ENCODE results near the gene ITPR2.
"Not testable (repeated sequence)": the region's sequence is repeated elsewhere in the genome, so short reads cannot be mapped to it uniquely, and the experiment has no call there.

Gene ITPR2

DNA sequence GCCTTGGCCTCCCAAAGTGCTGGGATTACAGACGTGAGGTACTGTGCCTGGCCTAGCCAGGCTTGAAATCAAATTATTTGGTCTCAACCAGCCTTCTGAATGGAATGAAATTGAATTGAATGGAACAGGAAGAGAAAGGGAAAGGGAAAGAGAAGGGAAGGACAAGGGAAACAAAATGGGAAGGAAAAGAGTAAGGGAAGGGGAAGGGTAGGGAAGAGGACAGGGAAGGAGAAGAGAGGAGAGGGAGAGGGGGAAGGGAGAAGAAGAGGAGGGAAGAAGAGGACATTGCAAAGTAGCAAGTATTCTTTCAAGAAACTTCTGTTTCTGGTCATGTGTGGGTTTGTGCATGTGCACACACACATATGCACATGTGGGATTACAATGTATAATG lies 97.8 kb downstream of the ITPR2 start:
- no peak for DNase-seq (ENCODE audit: extremely low read depth in 1 of 2, low read depth in 1 of 2)

DNA sequence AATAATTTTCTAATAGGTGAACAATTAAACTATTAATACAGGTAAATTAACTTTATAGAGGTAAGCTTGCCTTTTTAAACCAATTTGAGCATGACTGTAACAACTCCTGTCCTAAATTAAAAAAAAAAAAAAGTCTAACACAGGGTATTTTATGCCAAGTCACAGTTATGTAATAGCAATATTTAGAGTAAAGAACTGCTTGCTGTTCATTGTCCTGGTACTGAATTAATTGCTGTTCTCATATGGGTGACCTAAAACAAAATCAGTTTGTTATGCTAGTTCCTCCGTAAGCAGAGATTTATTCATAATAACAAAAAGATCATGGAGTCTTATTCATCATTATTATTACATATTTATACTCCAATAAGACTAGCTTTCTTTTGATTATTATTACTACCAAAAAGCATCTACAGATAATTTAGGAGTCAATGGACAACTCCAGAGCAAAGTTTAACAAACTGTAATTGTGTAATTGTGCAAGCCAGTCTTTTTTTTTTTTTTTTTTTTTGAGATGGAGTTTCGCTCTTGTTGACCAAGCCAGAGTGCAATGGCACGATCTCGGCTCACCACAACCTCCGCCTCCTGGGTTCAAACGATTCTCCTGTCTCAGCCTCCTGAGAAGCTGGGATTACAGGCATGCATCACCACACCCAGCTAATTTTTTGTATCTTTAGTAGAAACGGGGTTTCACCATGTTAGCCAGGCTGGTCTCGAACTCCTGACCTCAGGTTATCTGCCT lies 98.3 kb downstream of the ITPR2 start:
- DNase-seq (ENCODE audit: extremely low read depth in 1 of 2, low read depth in 1 of 2): no peak

DNA sequence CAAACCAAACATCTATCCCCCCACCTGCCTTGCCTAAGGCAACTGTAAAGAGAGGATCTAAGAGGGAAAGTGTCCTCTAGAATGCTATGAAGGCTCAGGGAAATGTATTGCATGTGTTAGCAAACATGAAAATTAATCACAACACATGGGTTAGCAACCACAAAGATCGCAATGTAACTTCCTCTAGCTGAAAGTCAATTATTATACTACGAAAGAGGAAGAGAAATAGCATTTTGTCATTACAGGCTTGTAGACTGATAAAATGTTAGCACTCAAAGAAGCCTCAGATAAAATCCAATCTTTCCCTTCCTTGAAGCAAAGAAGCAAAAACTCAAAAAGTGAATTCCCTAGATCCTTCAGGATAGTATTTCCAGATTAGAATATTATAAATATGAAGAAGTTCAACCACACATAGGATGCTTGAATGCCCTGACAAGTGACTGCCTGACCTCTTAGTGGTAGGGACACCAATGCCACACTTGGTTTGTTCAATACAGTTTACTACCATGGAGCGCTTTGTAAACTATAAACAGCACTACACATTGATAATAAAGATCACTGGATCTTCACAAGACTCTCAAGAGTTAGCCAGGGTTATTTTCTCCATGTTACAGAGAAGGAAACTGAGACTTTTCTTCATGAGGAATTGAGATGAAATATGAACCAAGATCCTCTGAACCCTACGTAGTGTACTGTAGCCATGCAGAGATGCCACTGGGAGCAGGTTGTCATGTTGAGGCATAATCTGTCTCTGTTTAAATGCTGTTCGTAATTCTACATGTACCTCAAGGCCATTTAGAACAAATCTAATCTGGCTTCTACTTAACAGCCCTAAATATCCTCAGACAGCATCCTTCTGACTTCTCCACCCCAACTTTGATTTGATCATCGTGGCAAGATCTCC lies 100.7 kb downstream of the ITPR2 start:
- no peak for DNase-seq (ENCODE audit: extremely low read depth in 1 of 2, low read depth in 1 of 2)

DNA sequence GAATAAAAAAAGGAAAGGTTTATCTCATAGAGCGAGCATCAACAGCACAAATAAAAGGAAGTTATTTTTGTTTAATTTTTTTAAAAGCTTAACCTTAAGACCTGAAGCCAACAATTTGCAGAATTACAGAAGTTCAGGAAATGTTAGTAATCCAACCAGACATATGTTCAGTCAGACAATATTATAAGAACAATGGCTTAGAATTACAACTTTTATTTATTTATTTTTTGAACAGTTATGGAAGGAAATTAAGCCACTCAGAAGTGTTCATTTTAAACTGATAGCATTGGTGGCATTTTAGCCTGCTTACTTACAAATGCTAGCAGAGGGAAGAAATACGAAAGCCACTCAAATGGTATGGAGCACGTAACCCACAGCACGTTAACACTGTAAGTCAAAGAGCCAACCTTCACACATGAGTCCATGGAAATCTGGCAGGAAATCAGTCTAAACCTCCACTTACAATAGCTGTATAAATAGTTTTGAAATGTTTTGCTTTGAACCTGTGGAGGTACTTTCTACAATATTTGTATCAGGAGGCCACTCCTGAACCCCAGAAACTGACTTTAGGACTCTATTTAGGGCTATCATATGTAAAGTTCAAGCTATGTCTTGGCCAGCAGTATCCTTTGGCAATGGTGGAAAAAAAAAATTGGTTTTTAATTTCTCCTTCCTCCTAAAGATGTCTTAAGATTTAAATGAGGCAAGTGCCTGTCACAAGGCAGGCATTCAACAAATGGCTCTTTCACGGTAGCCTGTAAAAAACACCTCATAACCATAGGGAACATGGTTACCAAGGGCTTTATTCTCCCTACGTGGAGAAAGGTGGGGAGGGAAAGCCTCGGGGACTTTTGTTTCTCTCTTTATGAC lies 102.3 kb downstream of the ITPR2 start:
- DNase-seq (ENCODE audit: extremely low read depth in 1 of 2, low read depth in 1 of 2): no peak

DNA sequence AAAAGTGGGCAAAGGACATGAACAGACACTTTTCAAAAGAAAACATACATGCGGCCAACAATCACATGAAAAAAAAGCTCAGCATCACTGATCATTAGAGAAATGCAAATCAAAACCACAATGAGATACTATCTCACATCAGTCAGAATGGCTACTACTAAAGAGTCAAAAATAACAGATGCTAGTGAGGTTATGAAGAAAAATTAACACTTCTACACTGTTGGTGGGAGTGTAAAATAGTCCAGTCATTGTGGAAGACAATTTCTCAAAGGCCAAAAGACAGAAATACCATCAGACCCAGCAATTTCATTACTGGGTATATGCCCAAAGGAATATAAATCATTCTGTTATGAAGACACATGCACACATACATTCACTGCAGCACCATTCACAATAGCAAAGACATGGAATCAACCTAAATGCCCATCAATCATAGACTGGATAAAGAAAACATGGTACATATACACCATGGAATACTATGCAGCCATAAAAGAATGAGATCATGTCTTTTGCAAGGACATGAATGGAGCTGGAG lies 103.8 kb downstream of the ITPR2 start:
- not testable (repeated sequence) for DNase-seq (ENCODE audit: extremely low read depth in 1 of 2, low read depth in 1 of 2)

DNA sequence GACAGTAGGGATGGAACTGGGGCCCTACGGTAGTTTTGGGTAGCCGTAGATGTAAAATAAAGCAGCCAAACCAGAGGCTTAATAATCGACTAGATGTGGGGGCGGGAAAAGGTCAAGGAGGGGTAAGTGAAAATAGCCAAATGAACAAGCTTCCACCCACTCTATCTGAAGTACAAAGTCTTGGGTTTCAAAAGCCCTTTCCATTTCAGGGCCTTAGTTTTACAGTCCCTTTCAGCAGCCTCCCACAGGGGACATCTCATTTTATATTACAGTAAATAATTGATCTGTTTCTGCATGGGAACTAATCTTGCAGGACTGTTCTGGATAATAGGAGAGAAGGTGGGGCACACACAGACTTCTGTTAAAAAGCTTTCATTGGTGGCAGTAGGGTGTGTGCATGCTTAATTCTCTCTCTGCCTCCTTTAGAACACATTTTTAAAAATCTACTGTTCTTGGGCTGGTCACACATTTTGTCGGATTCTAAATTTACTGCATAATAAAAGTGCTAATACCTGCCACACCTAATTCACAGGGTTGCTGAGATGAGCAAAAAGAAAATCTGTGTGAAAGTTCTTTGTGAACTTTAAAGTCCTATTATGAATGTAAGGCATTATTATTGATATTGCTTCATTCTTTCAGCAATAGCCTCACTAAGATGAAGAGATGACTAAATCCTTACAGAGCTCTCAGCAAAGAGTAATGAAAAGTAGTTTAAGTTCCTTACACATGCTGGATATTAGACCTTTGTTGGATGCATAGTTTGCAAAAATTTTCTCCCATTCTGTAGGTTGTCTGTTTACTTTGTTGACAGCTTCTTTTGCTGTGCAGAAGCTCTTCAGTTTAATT lies 104.6 kb downstream of the ITPR2 start:
- DNase-seq (ENCODE audit: extremely low read depth in 1 of 2, low read depth in 1 of 2): no peak

DNA sequence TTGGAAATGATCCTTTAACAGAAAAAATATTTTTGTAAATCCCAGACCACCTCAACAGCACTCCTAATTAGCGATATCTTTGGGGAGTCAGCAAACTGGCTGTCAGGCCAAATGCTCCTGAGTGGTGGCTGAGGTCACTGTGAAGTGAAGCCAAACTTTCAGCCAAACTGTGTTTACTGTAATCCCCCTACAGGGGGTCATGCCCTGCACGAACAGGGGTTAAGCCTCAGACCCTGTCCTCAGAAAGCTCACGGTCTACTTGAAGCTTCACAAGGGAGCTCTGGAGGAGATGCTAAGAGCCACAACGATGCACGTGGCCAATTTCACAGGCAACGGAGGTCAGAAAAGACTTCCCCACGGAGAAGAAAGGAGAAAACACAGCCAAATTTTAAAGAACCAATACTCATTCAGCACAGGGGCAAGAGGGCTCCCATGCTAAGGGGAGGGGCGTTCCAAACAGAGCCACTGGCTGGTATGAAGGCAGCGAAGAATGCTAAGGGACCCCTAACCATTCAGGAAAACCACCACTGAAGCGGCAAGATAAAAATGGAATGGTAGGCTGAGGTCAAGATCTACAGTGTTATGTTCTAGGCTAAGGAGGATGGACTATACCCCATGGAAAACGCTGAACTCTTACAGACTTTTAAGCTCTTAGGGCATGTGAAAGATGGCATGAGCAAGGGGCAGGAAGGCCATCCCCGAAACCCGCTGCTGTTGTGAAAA lies 105.4 kb downstream of the ITPR2 start:
- no peak for DNase-seq (ENCODE audit: extremely low read depth in 1 of 2, low read depth in 1 of 2)

DNA sequence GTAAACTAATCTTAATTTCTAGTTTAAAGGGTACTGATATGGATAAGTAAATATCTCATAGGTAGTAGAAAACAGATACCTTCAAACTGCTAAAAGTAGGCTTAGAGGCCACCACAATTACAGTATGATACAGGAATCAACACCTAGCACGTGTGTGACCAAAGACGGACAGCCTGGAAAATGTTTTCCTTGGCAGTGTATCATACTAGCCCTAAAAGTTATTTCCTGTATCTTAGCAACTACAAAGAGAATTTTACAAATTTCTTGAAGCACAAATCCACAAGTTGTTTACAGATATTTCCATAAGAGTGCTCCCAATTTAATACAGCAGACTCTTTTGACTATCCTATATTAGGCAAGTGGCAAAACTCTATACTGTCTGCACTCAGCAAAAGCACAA lies 106.0 kb downstream of the ITPR2 start:
- DNase-seq (ENCODE audit: extremely low read depth in 1 of 2, low read depth in 1 of 2): no peak

DNA sequence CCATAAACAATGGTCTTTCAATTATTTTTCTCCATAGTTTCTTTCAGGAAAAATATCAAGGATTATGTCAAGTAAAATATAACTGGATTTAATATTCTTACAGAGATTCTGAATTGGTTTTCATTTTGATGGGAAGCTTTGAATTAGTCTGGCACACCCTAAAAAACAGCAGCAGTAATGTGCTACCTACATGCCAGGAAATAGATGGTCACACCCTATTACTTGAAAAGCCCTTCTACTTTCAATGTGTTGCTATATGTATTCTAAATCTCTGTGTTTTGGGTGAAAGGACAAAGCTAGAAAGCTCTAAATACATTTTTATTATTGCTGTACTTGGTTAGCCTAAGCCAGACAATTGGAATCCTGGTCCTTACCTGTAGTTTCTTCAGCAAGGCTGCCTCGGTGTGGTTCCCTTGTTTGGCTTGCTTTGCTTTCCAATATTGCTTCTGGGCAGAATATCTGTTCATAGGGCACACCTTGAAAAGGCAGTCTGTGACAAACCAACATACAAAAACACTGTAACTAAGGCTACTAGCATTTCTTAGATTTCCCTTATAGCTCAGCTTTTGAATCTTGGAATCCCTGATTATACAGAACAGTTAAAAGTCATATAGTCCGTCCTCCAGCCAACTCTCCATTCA lies 107.6 kb downstream of the ITPR2 start:
- DNase-seq (ENCODE audit: extremely low read depth in 1 of 2, low read depth in 1 of 2): no peak

DNA sequence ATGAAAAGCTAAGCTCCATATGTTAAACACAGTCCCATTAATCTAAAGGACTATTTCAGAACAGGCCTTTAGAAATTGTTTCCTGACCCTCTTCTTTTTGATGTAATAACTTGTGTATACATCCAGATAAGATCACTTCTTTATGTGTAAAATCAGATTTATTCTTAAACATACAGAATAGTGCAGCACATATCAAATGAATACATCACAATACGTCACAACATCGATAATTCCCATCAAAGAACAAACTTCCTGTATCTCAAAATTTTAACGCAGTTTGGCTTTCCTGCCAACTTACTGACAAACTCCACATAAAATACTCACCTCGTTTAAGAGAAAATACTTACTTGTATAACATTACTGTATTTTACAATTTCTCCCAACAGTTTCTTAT lies 108.7 kb downstream of the ITPR2 start:
- no peak for DNase-seq (ENCODE audit: extremely low read depth in 1 of 2, low read depth in 1 of 2)

DNA sequence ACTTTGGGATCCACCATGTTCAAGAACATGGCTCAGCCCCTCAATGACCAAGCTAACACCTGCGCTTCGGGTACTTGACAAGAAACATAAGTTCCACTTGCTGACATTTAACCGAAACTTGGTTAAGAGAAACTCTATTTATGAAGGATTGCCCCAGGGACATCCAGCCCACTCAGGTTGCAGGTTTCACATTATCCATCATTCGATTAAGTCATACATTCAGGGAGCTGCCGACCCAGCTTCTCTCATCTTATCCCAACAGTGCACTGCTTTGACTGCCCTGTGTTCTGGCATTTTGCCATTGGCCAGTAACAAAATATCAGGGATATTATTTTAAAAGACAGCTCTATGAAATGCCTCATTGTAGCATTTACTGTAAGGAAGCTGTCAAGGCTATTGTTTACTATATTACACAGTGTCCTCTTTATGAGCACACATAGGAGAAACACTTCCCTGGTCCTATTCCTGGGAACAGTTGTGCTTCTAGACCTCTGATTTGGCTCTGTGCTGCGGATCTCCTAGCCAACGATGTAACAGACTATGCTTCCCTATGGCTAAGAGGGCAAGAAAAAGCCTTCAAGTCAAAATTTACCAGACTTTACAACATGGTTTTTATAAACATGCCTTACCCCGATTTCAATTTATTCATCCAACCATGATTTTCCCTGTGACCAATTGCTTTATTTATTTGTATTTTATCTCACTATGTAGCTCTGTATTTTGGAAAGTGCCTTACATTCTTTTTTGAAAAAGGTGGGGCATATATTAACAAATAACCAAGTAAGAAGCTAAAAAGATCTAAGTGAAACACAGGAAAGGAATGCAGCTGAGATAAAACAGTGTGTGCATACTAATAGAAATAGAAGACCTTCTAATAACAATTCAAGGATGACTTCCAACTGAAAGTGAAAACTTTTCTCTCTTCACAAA lies 109.3 kb downstream of the ITPR2 start:
- no peak for DNase-seq (ENCODE audit: extremely low read depth in 1 of 2, low read depth in 1 of 2)

DNA sequence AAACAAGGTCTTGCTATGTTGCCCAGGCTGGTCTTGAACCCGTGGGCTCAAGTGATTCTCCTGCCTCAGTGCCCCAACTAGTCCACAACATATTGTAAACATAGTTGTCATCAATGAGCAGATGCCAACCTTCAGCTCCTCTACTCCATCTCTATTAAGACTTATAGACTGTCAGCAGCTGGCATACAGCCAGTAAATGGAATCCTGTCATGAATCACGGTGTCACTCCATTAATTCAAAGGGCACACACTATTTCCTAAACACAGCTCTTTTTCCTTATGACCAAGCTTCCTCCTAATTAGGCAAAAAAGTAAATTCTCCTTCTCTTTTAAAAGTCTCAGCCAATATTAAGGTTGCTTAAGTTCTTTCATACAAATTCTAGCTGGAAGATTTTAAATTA lies 111.2 kb downstream of the ITPR2 start:
- no peak for DNase-seq (ENCODE audit: extremely low read depth in 1 of 2, low read depth in 1 of 2)

DNA sequence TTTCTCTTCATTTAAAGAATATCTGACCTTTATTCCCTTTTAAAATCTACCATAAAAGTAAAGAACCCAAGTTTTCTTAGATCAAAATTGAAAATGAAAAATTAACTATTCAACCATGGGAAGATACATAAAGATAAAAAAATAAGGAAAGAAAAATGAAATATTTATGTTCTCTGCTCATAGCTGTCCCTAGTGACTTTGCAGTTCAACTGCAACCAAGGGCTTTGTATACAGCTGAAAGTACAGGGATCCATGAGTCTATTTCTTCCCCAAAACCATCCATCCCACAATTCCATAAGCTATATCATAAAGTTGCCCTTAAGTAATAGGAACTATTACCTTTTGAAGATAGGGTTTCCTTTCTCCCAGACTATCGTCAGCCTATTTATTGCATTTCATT lies 113.1 kb downstream of the ITPR2 start:
- DNase-seq (ENCODE audit: extremely low read depth in 1 of 2, low read depth in 1 of 2): no peak

DNA sequence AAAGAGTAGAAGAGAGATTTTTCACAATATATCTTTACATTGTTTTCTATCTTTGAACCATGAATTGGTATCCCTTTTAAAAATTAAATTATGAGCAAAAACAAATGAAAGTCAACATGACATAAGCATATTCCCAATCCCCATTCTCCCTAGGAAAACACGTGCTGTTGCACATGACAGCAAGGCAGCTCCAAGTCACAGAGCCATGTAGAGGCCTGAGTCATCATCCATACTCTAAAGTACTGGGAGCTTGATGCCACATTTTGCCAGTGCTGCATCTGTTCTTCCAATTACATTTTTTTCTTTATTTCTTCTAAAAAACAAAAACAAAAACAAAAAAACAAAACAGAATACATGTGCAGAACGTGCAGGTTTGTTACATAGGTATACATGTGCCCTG lies 115.2 kb downstream of the ITPR2 start:
- DNase-seq (ENCODE audit: extremely low read depth in 1 of 2, low read depth in 1 of 2): no peak

DNA sequence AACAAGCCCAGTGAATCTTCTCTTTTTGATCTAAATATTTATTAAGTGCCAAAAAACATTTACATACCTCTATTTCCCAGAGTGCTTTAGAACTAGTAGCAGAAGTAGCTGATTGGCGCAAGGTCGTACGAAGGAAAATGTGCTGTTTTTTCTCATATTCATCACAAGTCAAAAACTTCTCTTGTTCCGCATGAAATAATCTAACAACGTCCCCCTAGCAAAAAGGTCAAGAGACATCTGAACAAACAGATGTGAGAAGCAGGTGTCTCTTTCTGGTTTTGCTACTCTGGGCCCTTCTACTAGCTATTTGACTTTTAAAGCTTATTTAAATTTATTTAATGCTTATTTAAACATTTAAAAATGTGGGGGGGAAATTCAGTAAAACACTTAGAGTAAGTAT lies 117.8 kb downstream of the ITPR2 start:
- no peak for DNase-seq (ENCODE audit: extremely low read depth in 1 of 2, low read depth in 1 of 2)

DNA sequence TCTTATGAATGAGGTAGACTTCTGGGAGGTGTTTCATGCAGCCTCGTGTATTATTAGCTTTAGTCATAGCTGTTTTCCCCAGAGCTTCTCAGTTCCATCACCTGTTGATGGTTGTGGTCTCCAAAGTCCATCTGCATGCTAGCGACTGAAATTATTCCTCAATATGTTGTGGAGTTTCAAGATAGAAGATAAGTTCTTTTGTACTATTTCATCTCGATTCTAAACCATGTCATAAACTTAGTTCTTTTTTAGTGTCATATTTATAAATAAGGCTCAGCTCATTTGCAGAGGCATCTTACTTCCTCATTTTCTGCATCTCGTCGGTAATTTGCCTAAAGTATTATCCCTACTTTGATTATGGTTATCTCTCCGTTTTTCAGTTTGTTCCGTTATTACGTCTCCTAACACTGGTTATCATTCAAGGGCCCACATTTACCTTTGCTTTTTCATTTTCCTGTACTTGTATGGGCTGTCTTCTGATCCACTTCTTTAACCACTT lies 119.1 kb downstream of the ITPR2 start:
- no peak for DNase-seq (ENCODE audit: extremely low read depth in 1 of 2, low read depth in 1 of 2)

DNA sequence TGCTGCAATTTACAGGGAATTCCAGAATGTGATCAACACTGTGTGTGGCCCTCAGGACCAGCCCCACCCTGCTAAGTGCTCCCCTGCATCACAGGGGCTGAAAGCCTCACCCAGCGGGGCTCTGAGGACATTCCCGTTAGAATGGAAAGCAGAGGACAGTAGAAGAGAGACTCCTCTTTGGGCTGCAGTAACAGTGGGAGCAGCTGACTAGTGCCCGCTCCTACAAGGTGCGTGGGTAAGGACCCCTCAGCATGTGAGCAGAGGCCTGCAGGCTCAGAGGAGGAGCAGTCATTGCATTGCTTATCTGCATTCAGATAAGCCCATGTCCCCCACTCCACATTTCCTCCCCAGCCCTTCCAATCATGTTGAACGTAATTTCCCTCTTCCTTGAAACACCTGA lies 120.1 kb downstream of the ITPR2 start:
- DNase-seq (ENCODE audit: extremely low read depth in 1 of 2, low read depth in 1 of 2): no peak

DNA sequence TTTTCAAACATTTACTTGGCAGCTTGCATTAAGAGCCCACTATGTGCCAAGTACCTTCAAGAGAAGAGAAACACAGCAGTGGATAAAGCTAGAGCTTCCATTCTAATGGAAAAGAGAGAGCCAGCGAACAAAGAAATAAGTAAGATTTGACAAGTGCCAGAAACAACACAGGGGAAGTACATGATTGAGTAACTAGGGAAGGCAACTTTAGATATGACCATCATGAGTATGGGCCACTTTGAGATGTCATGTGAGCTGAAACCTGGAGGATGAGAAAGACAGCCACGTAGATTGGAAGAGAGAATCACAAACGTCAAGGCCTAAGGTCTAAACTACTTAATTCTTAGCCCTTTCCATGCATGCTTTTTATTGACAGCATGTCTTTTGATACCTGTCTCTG lies 121.4 kb downstream of the ITPR2 start:
- no peak for DNase-seq (ENCODE audit: extremely low read depth in 1 of 2, low read depth in 1 of 2)

Measured in stimulated activated CD8-positive, alpha-beta memory T cell treated with anti-CD3 and anti-CD28 coated beads, Interleukin-7, amount 100 ng/mL, for 48 hours (primary cell).